Measurements from ENCODE around the gene CIBAR2.

The CIBAR2 gene

GRCh38 chr16:85139881-85140339, 27.6 kb upstream of the CIBAR2 start:
- DNase-seq (ENCODE audit: extremely low spot score), result no peak
- POLR2A ChIA-PET, result interaction anchor here (0.6 kb wide), 1 partner anchor 1103 kb away, joined by 3 read pairs; no protein-coding TSS in a partner anchor
- CTCF ChIA-PET, result interaction anchor here (1.1 to 1.4 kb wide), 3 partner anchors 15 to 113 kb away, joined by 3 to 6 read pairs (median 4); no protein-coding TSS in a partner anchor
- TF ChIP-seq CTCF (IDR thresholded peaks at IDR 0.05; ENCODE audit: control extremely low read depth, extremely low read depth, low read depth, missing control alignments), result no peak

GRCh38 chr16:85138825-85139627, 26.8 kb upstream of the CIBAR2 start:
- CTCF ChIA-PET, result interaction anchor here (1.4 kb wide), 1 partner anchor 114 kb away, joined by 3 read pairs; no protein-coding TSS in a partner anchor
- no peak for TF ChIP-seq CTCF (IDR thresholded peaks at IDR 0.05; ENCODE audit: control extremely low read depth, extremely low read depth, low read depth, missing control alignments)
- DNase-seq (ENCODE audit: extremely low spot score), result no peak
- POLR2A ChIA-PET, result no interaction called here

DNA sequence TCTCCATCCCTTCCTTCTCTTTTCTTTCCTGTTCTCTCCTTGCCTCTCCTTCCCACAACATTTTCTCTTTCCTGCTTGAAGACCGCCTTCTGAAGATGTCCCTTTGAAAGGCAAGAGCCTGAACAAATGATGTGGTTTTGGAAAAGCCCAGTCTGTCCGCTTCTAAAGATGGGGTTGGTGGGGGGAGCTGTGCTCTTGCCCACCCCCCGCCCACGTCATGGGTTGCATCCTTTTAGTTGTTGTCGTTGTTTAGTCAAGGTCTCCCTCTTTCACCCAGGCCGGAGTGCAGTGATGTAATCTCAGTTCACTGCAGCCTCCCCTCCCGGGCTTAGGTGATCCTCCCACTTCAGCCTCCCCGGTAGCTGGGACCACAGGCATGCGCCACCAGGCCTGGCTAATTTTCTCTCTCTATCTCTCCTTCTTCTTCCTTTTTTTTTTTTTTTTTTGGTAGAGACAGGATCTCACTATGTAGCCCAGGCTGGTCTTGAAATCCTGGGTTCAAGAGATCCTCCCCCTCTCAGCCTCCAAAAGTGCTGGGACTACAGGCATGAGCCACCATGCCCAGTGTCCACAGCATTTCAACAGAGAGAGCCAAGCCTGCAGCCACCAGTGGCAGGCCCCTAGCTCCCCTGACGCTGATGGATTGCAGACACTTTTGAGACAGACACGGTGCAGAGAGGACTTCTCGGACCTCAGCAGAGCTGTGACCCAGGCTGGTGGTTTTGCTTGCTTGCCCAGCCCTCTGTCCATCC, 26.0 kb upstream of the CIBAR2 start:
- TF ChIP-seq CTCF (IDR thresholded peaks at IDR 0.05; ENCODE audit: control extremely low read depth, extremely low read depth, low read depth, missing control alignments), result no peak
- ChIA-PET CTCF (interaction anchor here (1.9 kb wide), 1 partner anchor 23 kb away, joined by 6 read pairs; no protein-coding TSS in a partner anchor), POLR2A (no interaction called here)
- no peak for DNase-seq (ENCODE audit: extremely low spot score)

DNA sequence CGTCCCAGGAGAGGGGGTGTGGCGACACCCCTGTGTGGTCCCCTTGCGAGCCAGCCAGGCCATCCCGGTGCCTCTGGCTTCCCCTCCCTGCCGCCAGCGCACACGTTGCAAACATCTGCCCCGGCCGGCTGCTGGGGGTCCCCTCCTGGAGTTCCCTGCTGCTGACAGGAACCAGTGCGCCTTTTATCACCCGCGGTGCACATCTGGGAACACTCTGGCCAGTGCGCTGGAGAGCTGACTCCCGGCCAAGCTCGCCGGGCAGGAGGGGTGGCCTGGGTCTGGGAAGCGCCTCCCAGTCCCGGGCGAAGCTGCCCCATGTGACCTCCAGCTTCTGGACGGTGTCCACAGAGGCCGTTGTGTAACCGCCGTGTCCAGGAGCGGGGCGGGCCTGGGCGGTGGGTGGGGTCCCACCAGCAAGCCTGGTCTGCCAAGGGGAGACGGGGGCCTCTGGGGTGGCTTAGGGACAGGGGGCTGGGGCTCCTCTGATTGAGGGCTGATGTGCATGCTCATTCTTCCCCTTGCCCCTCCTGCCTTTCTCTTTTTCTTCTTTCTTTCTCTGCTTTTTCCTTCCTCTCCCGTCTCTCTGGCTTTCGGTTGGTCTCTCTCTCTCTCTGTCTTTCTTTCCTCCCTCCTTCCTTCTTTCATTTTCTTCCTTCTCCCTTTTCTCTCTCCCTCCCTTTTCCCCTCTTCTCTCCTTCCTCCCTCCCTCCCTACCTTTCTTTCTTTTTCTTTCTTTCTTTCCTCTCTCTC, 25.2 kb upstream of the CIBAR2 start:
- TF ChIP-seq CTCF (IDR thresholded peaks at IDR 0.05; ENCODE audit: control extremely low read depth, extremely low read depth, low read depth, missing control alignments), result no peak
- no peak for DNase-seq (ENCODE audit: extremely low spot score)
- POLR2A ChIA-PET, result no interaction called here
- CTCF ChIA-PET, result interaction anchor here (1.9 kb wide), 1 partner anchor 23 kb away, joined by 6 read pairs; no protein-coding TSS in a partner anchor

- DNase-seq (ENCODE audit: extremely low spot score), result no peak
- ChIA-PET POLR2A (no interaction called here), CTCF (interaction anchor here (0.8 to 2.2 kb wide), 5 partner anchors 9 to 32 kb away, joined by 3 to 6 read pairs (median 3); no protein-coding TSS in a partner anchor)
- TF ChIP-seq CTCF (IDR thresholded peaks at IDR 0.05; ENCODE audit: control extremely low read depth, extremely low read depth, low read depth, missing control alignments), result no peak
Observed at GRCh38 chr16:85136702-85137322, 24.5 kb upstream of the CIBAR2 start.
